ENCODE measurements around the gene IGFL4. TPM values are rescaled to one million over a fixed set of nuclear protein-coding genes. Genes with fewer than 3 reads are reported as not detected.

Gene IGFL4
- total and polyA plus RNA-seq, 2 of the 13 experiments (the other 11 are each of a cell fraction or from before 2014, with no cell fraction given), result 1.2 to 1.4 TPM

GRCh38 chr19:45994998-45995714 is 45.6 kb downstream of the IGFL4 start, which contains the start of gene CCDC61 (continued):
- TF ChIP-seq ZZZ3 (CRISPR knock-in tag; IDR thresholded peaks at IDR 0.05; ENCODE audit: borderline replicate concordance) (no peak), ZNF652 (CRISPR knock-in tag; IDR thresholded peaks at IDR 0.05; ENCODE audit: borderline replicate concordance, low read depth) (no peak), HOMEZ (CRISPR knock-in tag; IDR thresholded peaks at IDR 0.05; ENCODE audit: low read depth) (no peak), HNF1B (CRISPR knock-in tag; IDR thresholded peaks at IDR 0.05) (0 out of 2 replicates have a peak, but pooled peaks have one; percentile 3), ZNF3 (CRISPR knock-in tag; IDR thresholded peaks at IDR 0.05) (no peak), REPIN1 (CRISPR knock-in tag; IDR thresholded peaks at IDR 0.05; ENCODE audit: borderline replicate concordance, low read depth) (no peak), DMTF1 (CRISPR knock-in tag; IDR thresholded peaks at IDR 0.05) (no peak), KDM5A (IDR thresholded peaks at IDR 0.05; ENCODE audit: borderline replicate concordance, low read length) (peak; percentile 68; the same call in 1 of the 2 replicates), FOXO1 (CRISPR knock-in tag; IDR thresholded peaks at IDR 0.05) (no peak), MTF1 (CRISPR knock-in tag; IDR thresholded peaks at IDR 0.05) (no peak), ZNF263 (CRISPR knock-in tag; IDR thresholded peaks at IDR 0.05) (no peak), ZFYVE20 (CRISPR knock-in tag; IDR thresholded peaks at IDR 0.05; ENCODE audit: borderline replicate concordance, low read depth) (no peak), NFE2L1 (CRISPR knock-in tag; IDR thresholded peaks at IDR 0.05; ENCODE audit: borderline replicate concordance) (no peak), TCF12 (IDR thresholded peaks at IDR 0.05) (no peak), TCF12 (CRISPR knock-in tag; IDR thresholded peaks at IDR 0.05) (no peak)
